ENCODE data around the gene HTR3A.
"Not testable (repeated sequence)": the region's sequence is repeated elsewhere in the genome, so short reads cannot be mapped to it uniquely, and the experiment has no call there.

The HTR3A gene

DNA sequence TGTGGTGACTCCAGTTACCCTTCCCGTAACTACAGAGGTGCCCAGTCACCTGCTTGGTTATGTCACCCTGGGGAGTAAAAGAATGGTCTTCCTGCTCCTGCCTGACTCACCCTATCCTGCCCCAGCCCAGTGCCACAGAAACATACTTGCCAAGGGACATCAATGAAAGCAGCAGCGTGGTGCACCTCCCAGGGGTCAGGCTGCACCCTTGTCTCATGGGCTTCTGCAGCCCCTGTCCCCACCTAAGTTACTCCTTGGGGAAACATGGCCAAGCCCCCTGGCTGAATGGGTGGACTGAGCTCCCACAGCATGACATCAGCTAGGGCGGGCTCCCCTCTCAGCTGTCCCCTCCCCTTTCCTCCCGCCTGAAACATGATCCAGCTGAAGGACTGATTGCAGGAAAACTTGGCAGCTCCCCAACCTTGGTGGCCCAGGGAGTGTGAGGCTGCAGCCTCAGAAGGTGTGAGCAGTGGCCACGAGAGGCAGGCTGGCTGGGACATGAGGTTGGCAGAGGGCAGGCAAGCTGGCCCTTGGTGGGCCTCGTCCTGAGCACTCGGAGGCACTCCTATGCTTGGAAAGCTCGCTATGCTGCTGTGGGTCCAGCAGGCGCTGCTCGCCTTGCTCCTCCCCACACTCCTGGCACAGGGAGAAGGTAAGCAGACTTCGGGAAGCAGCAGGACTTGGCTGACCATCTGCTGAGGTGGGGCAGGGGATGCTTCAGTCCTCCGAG is at the start of gene HTR3A:
Gene HTR3A (plus strand): TSS at position 368 of the 730 bp plus-strand sequence. CDS start 218 bp downstream, at position 586.
- Histone ChIP-seq H3K27ac (ENCODE audit: low read depth, low read length) (no peak within 1 kb of the TSS), H3K4me3 (ENCODE audit: low read depth in 1 of 2, low read length in 2 of 2) (no peak within 1 kb of the TSS), H3K4me1 (ENCODE audit: insufficient read depth, low read length) (no peaks in the 10 kb centered on the region), H3K36me3 (ENCODE audit: insufficient read depth, low read length) (no peaks in the 10 kb centered on the region), H3K9ac (ENCODE audit: low read length) (no peak within 1 kb of the TSS), H3K9me3 (ENCODE audit: low read length) (no peaks in the 10 kb centered on the region), H3K27me3 (ENCODE audit: control insufficient read depth in 1 of 2, insufficient read depth in 2 of 2, low read length in 2 of 2) (no peaks in the 10 kb centered on the region)

DNA sequence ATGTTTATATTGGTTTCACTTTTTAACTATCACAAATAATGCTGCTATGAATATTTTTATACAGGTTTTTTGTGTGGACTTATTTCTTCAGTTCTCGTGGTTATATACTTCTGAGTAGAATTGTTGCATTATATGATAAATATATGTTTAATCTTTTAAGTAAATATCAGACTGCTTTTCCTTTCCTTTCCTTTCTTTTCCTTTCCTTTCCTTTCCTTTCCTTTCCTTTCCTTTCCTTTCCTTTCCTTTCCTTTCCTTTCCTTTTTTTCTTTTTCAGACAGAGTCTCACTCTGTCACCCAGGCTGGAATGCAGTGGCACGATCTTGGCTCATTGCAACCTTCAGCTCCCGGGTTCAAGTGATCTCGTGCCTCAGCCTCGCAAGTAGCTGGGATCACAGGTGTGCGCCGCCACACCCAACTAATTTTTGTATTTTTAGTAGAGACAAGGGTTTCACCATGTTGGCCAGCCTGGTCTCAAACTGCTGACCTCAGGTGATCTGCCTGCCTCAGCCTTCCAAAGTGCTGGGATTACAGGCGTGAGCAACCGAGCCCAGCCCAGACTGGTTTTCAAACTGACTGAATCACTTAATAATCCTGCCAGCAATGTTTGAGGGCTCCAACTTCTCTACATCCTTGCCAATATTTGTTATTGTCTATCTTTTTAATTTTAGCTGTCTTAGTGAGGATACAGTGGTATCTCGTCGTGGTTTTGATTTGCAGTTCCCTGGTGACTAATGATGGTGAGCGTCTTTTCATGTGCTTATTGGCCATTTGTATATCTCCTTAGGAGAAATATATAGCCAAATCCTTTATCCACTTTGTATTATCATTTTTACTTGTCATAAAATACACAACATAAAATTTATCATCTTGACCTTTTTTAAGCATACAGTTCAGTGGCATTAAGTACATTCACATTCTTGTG is 48.4 kb upstream of the HTR3A start:
- no peaks in the 10 kb centered on the region for H3K4me1 ChIP-seq (ENCODE audit: insufficient read depth, low read length)
- no peaks in the 10 kb centered on the region for H3K27me3 ChIP-seq (ENCODE audit: control insufficient read depth in 1 of 2, insufficient read depth in 2 of 2, low read length in 2 of 2)
- no peak overlapping the region for H3K4me3 ChIP-seq (ENCODE audit: low read depth in 1 of 2, low read length in 2 of 2)
- no peak overlapping the region for H3K27ac ChIP-seq (ENCODE audit: low read depth, low read length)
- H3K9me3 ChIP-seq (ENCODE audit: low read length): no peaks in the 10 kb centered on the region
- H3K36me3 ChIP-seq (ENCODE audit: insufficient read depth, low read length): no peaks in the 10 kb centered on the region
- no peak overlapping the region for H3K9ac ChIP-seq (ENCODE audit: low read length)

DNA sequence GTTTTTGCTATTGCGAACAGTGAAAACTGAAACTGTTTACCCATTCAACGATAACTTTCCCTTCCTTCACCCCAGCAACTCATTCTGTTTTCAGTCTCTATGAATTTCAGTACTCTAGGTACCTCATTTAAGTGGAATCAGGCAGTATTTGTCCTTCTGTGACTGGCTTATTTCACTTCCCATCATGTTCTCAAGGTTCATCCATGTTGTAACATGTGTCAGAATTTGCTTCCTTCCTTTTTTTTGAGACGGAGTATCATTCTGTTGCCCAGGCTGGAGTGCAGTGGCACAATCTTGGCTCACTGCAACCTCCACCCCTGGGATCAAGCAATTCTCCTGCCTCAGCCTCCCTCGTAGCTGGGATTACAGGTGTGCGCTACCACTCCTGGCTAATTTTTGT is 46.6 kb upstream of the HTR3A start:
- no peak overlapping the region for H3K9ac ChIP-seq (ENCODE audit: low read length)
- no peak overlapping the region for H3K27ac ChIP-seq (ENCODE audit: low read depth, low read length)
- H3K36me3 ChIP-seq (ENCODE audit: insufficient read depth, low read length): no peaks in the 10 kb centered on the region
- H3K27me3 ChIP-seq (ENCODE audit: control insufficient read depth in 1 of 2, insufficient read depth in 2 of 2, low read length in 2 of 2): no peaks in the 10 kb centered on the region
- H3K9me3 ChIP-seq (ENCODE audit: low read length): no peaks in the 10 kb centered on the region
- H3K4me3 ChIP-seq (ENCODE audit: low read depth in 1 of 2, low read length in 2 of 2): no peak overlapping the region
- no peaks in the 10 kb centered on the region for H3K4me1 ChIP-seq (ENCODE audit: insufficient read depth, low read length)

DNA sequence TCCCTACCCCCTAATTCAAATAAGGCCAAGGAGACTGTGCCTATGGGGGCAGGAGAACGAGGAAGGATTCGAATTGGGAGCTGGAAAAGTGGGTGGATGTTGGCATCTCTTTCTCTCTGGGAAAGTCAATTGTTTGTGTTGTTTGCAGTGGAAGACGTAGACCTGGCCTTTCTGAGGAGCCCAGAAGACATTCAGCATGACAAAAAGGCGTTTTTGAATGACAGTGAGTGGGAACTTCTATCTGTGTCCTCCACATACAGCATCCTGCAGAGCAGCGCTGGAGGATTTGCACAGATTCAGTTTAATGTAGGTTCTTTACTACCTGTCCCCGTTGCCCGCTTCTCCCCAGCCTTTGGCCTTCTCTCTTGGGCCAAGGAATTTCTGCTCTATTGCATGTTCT is 42.1 kb upstream of the HTR3A start:
- H3K9me3 ChIP-seq (ENCODE audit: low read length): no peaks in the 10 kb centered on the region
- no peak overlapping the region for H3K27ac ChIP-seq (ENCODE audit: low read depth, low read length)
- no peaks in the 10 kb centered on the region for H3K27me3 ChIP-seq (ENCODE audit: control insufficient read depth in 1 of 2, insufficient read depth in 2 of 2, low read length in 2 of 2)
- no peak overlapping the region for H3K9ac ChIP-seq (ENCODE audit: low read length)
- no peaks in the 10 kb centered on the region for H3K4me1 ChIP-seq (ENCODE audit: insufficient read depth, low read length)
- no peak overlapping the region for H3K4me3 ChIP-seq (ENCODE audit: low read depth in 1 of 2, low read length in 2 of 2)
- H3K36me3 ChIP-seq (ENCODE audit: insufficient read depth, low read length): no peaks in the 10 kb centered on the region

DNA sequence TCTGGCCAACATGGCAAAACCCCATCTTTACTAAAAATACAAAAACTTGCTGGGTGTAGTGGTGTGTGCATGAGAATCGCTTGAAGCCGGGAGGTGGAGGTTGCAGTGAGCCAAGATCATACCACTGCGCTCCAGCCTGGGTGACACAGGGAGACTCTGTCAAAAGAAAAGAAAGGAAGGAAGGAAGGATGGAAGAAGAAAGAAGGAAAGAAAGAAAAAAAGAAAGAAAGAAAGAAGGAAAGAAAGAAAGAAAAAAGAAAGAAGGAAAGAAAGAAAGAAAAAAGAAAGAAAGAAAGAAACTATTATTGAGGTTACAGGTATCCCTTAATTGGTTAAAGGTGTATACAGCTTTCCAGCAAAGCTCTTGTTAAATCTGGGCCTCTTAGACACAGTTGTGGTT is 40.7 kb upstream of the HTR3A start:
- not testable (repeated sequence) for H3K4me1 ChIP-seq (ENCODE audit: insufficient read depth, low read length); H3K9me3 ChIP-seq (ENCODE audit: low read length); H3K4me3 ChIP-seq (ENCODE audit: low read depth in 1 of 2, low read length in 2 of 2); H3K27me3 ChIP-seq (ENCODE audit: control insufficient read depth in 1 of 2, insufficient read depth in 2 of 2, low read length in 2 of 2); H3K9ac ChIP-seq (ENCODE audit: low read length); H3K36me3 ChIP-seq (ENCODE audit: insufficient read depth, low read length); H3K27ac ChIP-seq (ENCODE audit: low read depth, low read length)

DNA sequence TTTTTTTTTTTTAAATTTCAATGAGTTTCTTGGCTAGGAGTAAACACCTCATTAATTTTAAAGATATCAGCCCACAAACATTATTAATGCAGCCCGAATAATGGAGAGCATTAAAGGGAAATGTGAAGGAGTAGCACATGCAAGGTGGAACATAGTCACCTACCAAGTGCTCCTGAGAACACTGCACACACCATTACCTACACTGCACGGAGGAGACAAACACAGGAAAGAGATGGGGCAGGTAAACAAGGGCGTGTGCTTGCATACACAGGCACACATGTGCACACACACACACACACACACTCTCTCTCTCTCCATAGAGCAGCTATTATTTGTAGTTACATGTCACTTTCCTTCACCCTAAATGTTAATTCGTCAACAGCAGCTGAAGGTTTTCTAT is 40.1 kb upstream of the HTR3A start:
- Histone ChIP-seq H3K9me3 (ENCODE audit: low read length) (no peaks in the 10 kb centered on the region), H3K4me1 (ENCODE audit: insufficient read depth, low read length) (no peaks in the 10 kb centered on the region), H3K9ac (ENCODE audit: low read length) (no peak overlapping the region), H3K27me3 (ENCODE audit: control insufficient read depth in 1 of 2, insufficient read depth in 2 of 2, low read length in 2 of 2) (no peaks in the 10 kb centered on the region), H3K4me3 (ENCODE audit: low read depth in 1 of 2, low read length in 2 of 2) (no peak overlapping the region), H3K36me3 (ENCODE audit: insufficient read depth, low read length) (no peaks in the 10 kb centered on the region), H3K27ac (ENCODE audit: low read depth, low read length) (no peak overlapping the region)

DNA sequence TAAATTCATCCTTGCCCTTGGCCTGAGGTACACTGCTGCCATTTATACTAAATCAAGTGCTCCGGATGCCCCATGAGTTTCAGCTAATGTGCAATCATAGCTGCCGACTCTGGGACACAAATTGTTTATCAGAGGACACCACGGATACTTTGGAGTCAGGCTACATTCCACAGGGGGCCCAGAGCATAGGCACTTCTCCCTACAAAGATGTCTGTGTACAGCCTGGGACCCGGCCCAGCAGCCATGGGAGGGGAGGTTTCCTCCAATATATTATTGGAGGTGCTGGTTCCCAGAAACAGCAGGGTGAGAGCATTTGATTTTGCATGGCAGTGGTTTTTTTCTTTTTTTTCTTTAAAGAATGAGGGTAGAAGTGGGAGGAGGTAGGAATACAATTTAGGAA is 39.0 kb upstream of the HTR3A start:
- Histone ChIP-seq H3K36me3 (ENCODE audit: insufficient read depth, low read length) (no peaks in the 10 kb centered on the region), H3K27me3 (ENCODE audit: control insufficient read depth in 1 of 2, insufficient read depth in 2 of 2, low read length in 2 of 2) (no peaks in the 10 kb centered on the region), H3K9me3 (ENCODE audit: low read length) (no peaks in the 10 kb centered on the region), H3K4me3 (ENCODE audit: low read depth in 1 of 2, low read length in 2 of 2) (no peak overlapping the region), H3K4me1 (ENCODE audit: insufficient read depth, low read length) (no peaks in the 10 kb centered on the region), H3K27ac (ENCODE audit: low read depth, low read length) (no peak overlapping the region), H3K9ac (ENCODE audit: low read length) (no peak overlapping the region)

DNA sequence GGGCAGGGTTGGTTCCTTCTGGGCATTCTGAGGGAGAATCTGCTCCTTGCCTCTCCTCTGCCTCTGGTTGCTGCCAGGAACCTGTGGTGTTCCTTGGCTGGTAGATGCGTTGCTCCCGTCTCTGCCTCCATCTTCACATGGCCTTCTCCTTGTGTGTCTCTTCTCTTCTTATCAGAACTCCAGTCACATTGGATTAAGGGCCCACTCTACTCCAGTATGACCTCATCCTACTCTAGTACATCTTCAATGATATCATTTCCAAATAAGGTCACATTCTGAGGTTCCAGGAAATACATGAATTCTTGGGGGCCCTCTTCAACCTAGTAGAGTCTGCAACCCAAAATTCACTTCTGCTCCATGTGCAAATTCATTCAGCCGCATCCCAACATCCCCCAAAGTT is 37.0 kb upstream of the HTR3A start:
- Histone ChIP-seq H3K9me3 (ENCODE audit: low read length) (no peaks in the 10 kb centered on the region), H3K4me3 (ENCODE audit: low read depth in 1 of 2, low read length in 2 of 2) (no peak overlapping the region), H3K27me3 (ENCODE audit: control insufficient read depth in 1 of 2, insufficient read depth in 2 of 2, low read length in 2 of 2) (no peaks in the 10 kb centered on the region), H3K27ac (ENCODE audit: low read depth, low read length) (no peak overlapping the region), H3K4me1 (ENCODE audit: insufficient read depth, low read length) (no peaks in the 10 kb centered on the region), H3K36me3 (ENCODE audit: insufficient read depth, low read length) (no peaks in the 10 kb centered on the region), H3K9ac (ENCODE audit: low read length) (no peak overlapping the region)

DNA sequence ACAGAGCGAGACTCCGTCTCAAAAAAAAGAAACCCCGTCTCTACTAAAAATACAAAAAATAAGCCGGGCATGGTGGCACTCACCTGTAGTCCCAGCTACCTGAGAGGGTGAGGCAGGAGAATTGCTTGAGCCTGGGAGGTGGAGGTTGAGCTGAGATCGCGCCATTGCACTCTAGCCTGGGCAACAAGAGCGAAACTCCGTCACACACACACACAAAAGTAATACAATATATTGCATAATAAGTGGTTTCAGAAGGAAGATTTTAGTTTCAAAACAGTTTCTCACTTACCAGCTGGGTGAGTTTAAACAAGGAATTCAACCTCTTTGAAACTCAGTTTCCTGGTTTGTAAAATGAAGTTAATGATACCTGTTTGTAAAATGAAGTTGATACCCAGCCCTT is 32.7 kb upstream of the HTR3A start:
- Histone ChIP-seq H3K27ac (ENCODE audit: low read depth, low read length) (no peak overlapping the region), H3K9me3 (ENCODE audit: low read length) (no peaks in the 10 kb centered on the region), H3K4me1 (ENCODE audit: insufficient read depth, low read length) (no peaks in the 10 kb centered on the region), H3K27me3 (ENCODE audit: control insufficient read depth in 1 of 2, insufficient read depth in 2 of 2, low read length in 2 of 2) (no peaks in the 10 kb centered on the region), H3K36me3 (ENCODE audit: insufficient read depth, low read length) (no peaks in the 10 kb centered on the region), H3K9ac (ENCODE audit: low read length) (no peak overlapping the region), H3K4me3 (ENCODE audit: low read depth in 1 of 2, low read length in 2 of 2) (no peak overlapping the region)

DNA sequence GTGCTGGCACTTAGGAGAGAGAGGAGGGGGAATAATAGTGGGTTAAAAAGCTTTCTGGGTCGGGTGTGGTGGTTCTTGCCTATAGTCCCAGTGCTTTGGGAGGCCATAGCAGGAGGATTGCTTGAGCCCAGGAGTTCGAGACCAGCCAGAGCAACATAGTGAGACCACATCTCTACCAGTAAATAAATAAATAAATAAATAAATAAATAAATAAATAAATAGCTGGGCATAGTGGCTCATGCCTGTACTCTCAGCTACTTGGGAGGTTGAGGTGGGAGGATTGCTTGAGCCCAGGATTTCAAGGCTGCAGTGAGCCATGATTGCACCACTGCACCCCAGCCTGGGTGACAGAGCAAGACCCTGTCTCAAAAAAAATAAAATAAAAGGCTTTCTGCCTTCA is 28.7 kb upstream of the HTR3A start:
- not testable (repeated sequence) for H3K36me3 ChIP-seq (ENCODE audit: insufficient read depth, low read length); H3K27me3 ChIP-seq (ENCODE audit: control insufficient read depth in 1 of 2, insufficient read depth in 2 of 2, low read length in 2 of 2); H3K9ac ChIP-seq (ENCODE audit: low read length); H3K4me3 ChIP-seq (ENCODE audit: low read depth in 1 of 2, low read length in 2 of 2); H3K4me1 ChIP-seq (ENCODE audit: insufficient read depth, low read length); H3K27ac ChIP-seq (ENCODE audit: low read depth, low read length); H3K9me3 ChIP-seq (ENCODE audit: low read length)

DNA sequence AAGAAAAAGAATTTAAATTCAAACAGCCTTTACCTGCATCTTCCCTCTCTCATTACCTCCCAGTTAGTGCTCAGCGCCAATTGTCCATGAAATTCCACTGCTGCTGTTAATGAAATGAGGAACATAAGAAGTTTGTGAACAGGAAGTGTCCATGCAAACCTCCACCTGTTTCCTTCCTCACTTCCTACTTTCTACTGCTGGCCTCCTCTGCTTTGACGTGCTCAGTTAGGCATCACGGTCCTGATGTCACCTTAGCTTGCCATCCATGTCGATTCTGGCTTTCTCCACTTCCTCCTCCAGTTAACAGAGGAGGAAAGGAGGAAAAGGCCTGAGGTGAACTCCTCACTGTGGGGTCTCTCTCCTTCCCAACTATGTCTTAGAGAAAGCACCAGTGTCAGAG is 26.9 kb upstream of the HTR3A start:
- Histone ChIP-seq H3K9me3 (ENCODE audit: low read length) (no peaks in the 10 kb centered on the region), H3K27ac (ENCODE audit: low read depth, low read length) (no peak overlapping the region), H3K9ac (ENCODE audit: low read length) (no peak overlapping the region), H3K36me3 (ENCODE audit: insufficient read depth, low read length) (no peaks in the 10 kb centered on the region), H3K4me3 (ENCODE audit: low read depth in 1 of 2, low read length in 2 of 2) (no peak overlapping the region), H3K27me3 (ENCODE audit: control insufficient read depth in 1 of 2, insufficient read depth in 2 of 2, low read length in 2 of 2) (peaks cover 0 to 6% of the 10 kb centered on the region in 2 donors), H3K4me1 (ENCODE audit: insufficient read depth, low read length) (no peaks in the 10 kb centered on the region)

All from muscle layer of colon (tissue), 2 donors.